IPS DF 6.9 (cell line): Measurements from ENCODE around the gene FCHO1.

ENCODE experiments used
- DNase-seq: peaks from one replicate; pipeline ENCODE4 v3.0.0-alpha.2; 2013; ENCODE audit warnings: low read depth, low spot score
- H3K27ac ChIP-seq: one replicate; pipeline ENCODE4 v1.5.1; 2013; ENCODE audit warnings: low read length, control low read depth
- H3K27me3 ChIP-seq: 2 replicates; pipeline ENCODE4 v1.6.1; 2013; ENCODE audit warnings: mild to moderate bottlenecking, low read length; ENCODE audit not compliant: control insufficient read depth, insufficient read depth
- H3K36me3 ChIP-seq: 2 replicates; pipeline ENCODE4 v1.6.1; 2013; ENCODE audit warnings: low read length; ENCODE audit not compliant: control insufficient read depth, insufficient read depth
- H3K4me1 ChIP-seq: 2 replicates; pipeline ENCODE4 v1.6.1; 2013; ENCODE audit warnings: low read length; ENCODE audit not compliant: control insufficient read depth, insufficient read depth
- H3K4me3 ChIP-seq: 2 replicates; pipeline ENCODE4 v1.5.1; 2013; ENCODE audit warnings: mild to moderate bottlenecking, low read length
- H3K9me3 ChIP-seq: 2 replicates; pipeline ENCODE4 v1.6.1; 2013; ENCODE audit warnings: low read length, inconsistent platforms; ENCODE audit not compliant: control insufficient read depth, insufficient read depth
- WGBS: extraction: QIAGEN DNeasy Blood & Tissue Kit; methylation state at CpG from one replicate; pipeline ENCODE4 v1.1.7; 2013; ENCODE audit warnings: mixed read lengths, missing lambda C conversion rate; ENCODE audit not compliant: insufficient read length, insufficient coverage; 5-methylcytosine and 5-hydroxymethylcytosine counted together

FCHO1 gene

GRCh38 chr19:17720440-17720839, 30.8 kb upstream of the FCHO1 start:
- no peak overlapping the region for H3K27ac ChIP-seq
- H3K4me3 ChIP-seq: peak overlapping the region; percentile 68; the same call in 1 of the 2 replicates
- H3K9me3 ChIP-seq: no peaks in the 10 kb centered on the region
- peaks cover 18% of the 10 kb centered on the region for H3K36me3 ChIP-seq
- DNase-seq: no peak
- H3K27me3 ChIP-seq: no peaks in the 10 kb centered on the region
- H3K4me1 ChIP-seq: peaks cover 10% of the 10 kb centered on the region
- WGBS: no CpG with 5 or more reads among the region's 7 CpGs

GRCh38 chr19:17721111-17721628, 30.1 kb upstream of the FCHO1 start:
- Histone ChIP-seq H3K27me3 (no peaks in the 10 kb centered on the region), H3K27ac (no peak overlapping the region), H3K36me3 (peaks cover 24% of the 10 kb centered on the region), H3K4me3 (no peak overlapping the region), H3K4me1 (peaks cover 10% of the 10 kb centered on the region), H3K9me3 (no peaks in the 10 kb centered on the region)
- no peak for DNase-seq
- WGBS: no CpG with 5 or more reads among the region's 12 CpGs

DNA sequence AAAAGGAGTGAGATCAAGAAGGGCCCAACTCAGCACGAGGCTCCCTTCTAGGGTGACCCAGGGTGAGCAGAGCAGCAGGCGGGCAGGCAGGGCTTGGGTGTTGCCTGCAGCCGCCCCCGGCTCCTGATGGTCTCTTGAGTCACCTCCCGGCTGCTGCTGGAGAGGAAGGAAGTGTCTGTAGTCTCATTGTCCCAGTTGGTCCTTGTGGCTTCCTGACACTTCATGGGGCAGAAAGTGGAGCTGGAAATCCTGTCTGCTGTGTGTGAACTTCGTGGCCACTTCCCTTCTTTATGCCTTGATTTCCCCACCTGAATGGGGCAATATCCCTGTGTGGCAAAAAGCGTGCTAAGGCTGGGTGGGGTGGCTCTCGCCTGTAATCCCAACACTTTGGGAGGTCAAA, 29.5 kb upstream of the FCHO1 start:
- peaks cover 31% of the 10 kb centered on the region for H3K36me3 ChIP-seq
- H3K9me3 ChIP-seq: no peaks in the 10 kb centered on the region
- H3K4me3 ChIP-seq: no peak overlapping the region
- DNase-seq: no peak
- WGBS: no CpG with 5 or more reads among the region's 8 CpGs
- no peaks in the 10 kb centered on the region for H3K27me3 ChIP-seq
- no peak overlapping the region for H3K27ac ChIP-seq
- H3K4me1 ChIP-seq: peaks cover 10% of the 10 kb centered on the region

DNA sequence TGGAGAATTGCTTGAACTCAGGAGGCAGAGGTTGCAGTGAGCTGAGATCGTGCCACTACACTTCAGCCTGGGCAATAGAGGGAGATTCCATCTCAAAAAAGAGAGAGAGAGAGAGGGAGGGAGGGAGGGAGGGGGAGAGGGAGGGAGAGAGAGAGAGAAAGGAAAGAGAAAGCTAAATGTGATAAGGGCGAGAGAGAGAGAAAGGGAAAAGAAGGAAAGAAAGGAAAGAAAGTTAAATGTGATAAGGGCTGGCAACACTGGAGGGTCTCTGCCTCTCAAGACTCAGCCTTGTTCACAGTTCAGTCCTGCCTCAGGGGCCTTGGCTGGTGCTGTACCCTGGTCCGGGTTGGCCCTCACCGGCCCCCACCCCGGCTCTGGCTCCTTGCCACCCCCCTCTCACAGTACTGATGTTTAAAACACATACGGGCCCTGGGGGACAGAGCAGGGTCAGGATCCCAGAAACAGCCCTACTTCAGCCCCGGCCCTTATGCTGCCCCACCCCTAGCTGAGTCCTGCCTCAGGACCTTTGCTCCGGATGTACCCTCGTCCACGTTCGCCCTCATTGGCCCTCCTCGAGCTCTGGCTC, 28.5 kb upstream of the FCHO1 start:
- Histone ChIP-seq H3K27me3 (no peaks in the 10 kb centered on the region), H3K36me3 (peaks cover 40% of the 10 kb centered on the region), H3K4me3 (no peak overlapping the region), H3K27ac (no peak overlapping the region), H3K9me3 (no peaks in the 10 kb centered on the region), H3K4me1 (peaks cover 10% of the 10 kb centered on the region)
- WGBS: 100% methylated on average over 1 of the region's 12 CpGs
- no peak for DNase-seq

- WGBS: no CpG with 5 or more reads among the region's 7 CpGs
- peaks cover 6% of the 10 kb centered on the region for H3K4me1 ChIP-seq
These were observed 26.6 kb upstream of the FCHO1 start for GRCh38 chr19:17724655-17725054.

GRCh38 chr19:17725422-17726078, 25.7 kb upstream of the FCHO1 start:
- Histone ChIP-seq H3K9me3 (no peaks in the 10 kb centered on the region), H3K4me1 (peaks cover under 1% of the 10 kb centered on the region; the same call in 1 of the 2 replicates), H3K27ac (no peak overlapping the region), H3K4me3 (no peak overlapping the region), H3K36me3 (peaks cover 48% of the 10 kb centered on the region), H3K27me3 (no peaks in the 10 kb centered on the region)
- WGBS: no CpG with 5 or more reads among the region's 21 CpGs
- DNase-seq: no peak

More at GRCh38 chr19:17724655-17725054, 26.6 kb upstream of the FCHO1 start:
- Histone ChIP-seq H3K27ac (no peak overlapping the region), H3K9me3 (no peaks in the 10 kb centered on the region), H3K27me3 (no peaks in the 10 kb centered on the region), H3K36me3 (peaks cover 48% of the 10 kb centered on the region), H3K4me3 (no peak overlapping the region)
- DNase-seq: no peak

DNA sequence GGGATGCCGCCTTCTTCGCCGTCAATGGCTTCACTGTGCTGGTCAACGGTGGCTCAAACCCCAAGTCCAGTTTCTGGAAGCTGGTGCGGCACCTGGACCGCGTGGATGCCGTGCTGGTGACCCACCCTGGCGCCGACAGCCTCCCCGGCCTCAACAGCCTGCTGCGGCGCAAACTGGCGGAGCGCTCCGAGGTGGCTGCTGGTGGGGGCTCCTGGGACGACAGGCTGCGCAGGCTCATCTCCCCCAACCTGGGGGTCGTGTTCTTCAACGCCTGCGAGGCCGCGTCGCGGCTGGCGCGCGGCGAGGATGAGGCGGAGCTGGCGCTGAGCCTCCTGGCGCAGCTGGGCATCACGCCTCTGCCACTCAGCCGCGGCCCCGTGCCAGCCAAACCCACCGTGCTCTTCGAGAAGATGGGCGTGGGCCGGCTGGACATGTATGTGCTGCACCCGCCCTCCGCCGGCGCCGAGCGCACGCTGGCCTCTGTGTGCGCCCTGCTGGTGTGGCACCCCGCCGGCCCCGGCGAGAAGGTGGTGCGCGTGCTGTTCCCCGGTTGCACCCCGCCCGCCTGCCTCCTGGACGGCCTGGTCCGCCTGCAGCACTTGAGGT, 25.0 kb upstream of the FCHO1 start:
- no CpG with 5 or more reads among the region's 59 CpGs for WGBS
- Histone ChIP-seq H3K27ac (no peak overlapping the region), H3K27me3 (no peaks in the 10 kb centered on the region), H3K4me1 (no peaks in the 10 kb centered on the region), H3K36me3 (peaks cover 48% of the 10 kb centered on the region), H3K4me3 (no peak overlapping the region), H3K9me3 (no peaks in the 10 kb centered on the region)
- DNase-seq: no peak

DNA sequence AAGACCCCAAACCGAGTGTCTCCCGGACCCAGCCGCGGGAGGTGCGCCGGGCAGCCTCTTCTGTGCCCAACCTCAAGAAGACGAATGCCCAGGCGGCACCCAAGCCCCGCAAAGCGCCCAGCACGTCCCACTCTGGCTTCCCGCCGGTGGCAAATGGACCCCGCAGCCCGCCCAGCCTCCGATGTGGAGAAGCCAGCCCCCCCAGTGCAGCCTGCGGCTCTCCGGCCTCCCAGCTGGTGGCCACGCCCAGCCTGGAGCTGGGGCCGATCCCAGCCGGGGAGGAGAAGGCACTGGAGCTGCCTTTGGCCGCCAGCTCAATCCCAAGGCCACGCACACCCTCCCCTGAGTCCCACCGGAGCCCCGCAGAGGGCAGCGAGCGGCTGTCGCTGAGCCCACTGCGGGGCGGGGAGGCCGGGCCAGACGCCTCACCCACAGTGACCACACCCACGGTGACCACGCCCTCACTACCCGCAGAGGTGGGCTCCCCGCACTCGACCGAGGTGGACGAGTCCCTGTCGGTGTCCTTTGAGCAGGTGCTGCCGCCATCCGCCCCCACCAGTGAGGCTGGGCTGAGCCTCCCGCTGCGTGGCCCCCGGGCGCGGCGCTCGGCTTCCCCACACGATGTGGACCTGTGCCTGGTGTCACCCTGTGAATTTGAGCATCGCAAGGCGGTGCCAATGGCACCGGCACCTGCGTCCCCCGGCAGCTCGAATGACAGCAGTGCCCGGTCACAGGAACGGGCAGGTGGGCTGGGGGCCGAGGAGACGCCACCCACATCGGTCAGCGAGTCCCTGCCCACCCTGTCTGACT, 24.1 kb upstream of the FCHO1 start:
- WGBS: no CpG with 5 or more reads among the region's 62 CpGs
- peaks cover 42% of the 10 kb centered on the region for H3K36me3 ChIP-seq
- no peak overlapping the region for H3K4me3 ChIP-seq
- no peaks in the 10 kb centered on the region for H3K4me1 ChIP-seq
- no peaks in the 10 kb centered on the region for H3K9me3 ChIP-seq
- H3K27me3 ChIP-seq: no peaks in the 10 kb centered on the region
- H3K27ac ChIP-seq: no peak overlapping the region
- no peak for DNase-seq

DNA sequence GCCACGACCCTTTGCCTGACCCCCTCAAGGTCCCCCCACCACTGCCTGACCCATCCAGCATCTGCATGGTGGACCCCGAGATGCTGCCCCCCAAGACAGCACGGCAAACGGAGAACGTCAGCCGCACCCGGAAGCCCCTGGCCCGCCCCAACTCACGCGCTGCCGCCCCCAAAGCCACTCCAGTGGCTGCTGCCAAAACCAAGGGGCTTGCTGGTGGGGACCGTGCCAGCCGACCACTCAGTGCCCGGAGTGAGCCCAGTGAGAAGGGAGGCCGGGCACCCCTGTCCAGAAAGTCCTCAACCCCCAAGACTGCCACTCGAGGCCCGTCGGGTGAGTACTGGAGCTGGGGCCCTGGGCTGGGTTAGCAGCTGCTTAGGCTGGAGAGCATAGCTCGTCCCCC, 23.4 kb upstream of the FCHO1 start:
- Histone ChIP-seq H3K36me3 (peaks cover 41% of the 10 kb centered on the region), H3K27me3 (no peaks in the 10 kb centered on the region), H3K9me3 (no peaks in the 10 kb centered on the region), H3K4me3 (no peak overlapping the region), H3K4me1 (no peaks in the 10 kb centered on the region), H3K27ac (no peak overlapping the region)
- no CpG with 5 or more reads among the region's 19 CpGs for WGBS
- no peak for DNase-seq

DNA sequence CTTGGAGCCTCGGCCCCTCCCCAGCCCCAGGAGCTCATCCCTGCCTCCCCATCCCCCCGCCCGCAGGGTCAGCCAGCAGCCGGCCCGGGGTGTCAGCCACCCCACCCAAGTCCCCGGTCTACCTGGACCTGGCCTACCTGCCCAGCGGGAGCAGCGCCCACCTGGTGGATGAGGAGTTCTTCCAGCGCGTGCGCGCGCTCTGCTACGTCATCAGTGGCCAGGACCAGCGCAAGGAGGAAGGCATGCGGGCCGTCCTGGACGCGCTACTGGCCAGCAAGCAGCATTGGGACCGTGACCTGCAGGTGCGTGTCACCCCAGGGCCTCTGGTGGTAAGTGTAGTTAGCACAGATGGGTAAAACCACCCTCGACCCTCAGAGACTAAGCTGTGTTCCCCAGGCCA, 18.1 kb upstream of the FCHO1 start:
- Histone ChIP-seq H3K27me3 (no peaks in the 10 kb centered on the region), H3K27ac (no peak overlapping the region), H3K4me3 (no peak overlapping the region), H3K36me3 (peaks cover 22% of the 10 kb centered on the region), H3K4me1 (peaks cover 3% of the 10 kb centered on the region; the same call in 1 of the 2 replicates), H3K9me3 (no peaks in the 10 kb centered on the region)
- WGBS: no CpG with 5 or more reads among the region's 22 CpGs
- no peak for DNase-seq
